ENCODE results near the gene ATP5F1A.

Gene ATP5F1A

DNA sequence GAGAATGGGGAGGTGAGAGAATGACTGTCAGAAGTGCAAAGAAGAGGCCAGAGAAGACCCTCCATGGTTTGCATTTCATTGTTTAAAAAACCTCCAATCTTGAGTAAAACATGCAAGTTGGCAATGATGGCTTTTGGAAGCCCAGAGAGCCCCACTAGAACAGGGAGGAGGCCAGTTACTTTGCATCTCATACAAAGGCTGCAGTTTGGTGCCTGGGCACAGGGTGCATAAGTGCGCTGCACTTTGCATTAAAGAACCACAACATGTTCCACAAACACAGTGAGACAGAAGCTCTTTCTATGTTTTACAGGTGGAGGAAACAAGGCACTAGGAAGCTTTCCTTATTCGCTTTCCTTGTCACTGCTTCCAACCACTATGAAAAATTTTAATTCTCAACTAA, 51.4 kb downstream of the ATP5F1A start:
- Histone ChIP-seq H3K4me3 (ENCODE audit: extremely low read depth, insufficient read depth, low read length, poor library complexity, severe bottlenecking) (no peak overlapping the region), H3K4me1 (ENCODE audit: control insufficient read depth, insufficient read depth, low read length, poor library complexity, severe bottlenecking) (peaks cover 20% of the 10 kb centered on the region), H3K27ac (ENCODE audit: low read depth, low read length, severe bottlenecking) (no peak overlapping the region), H3K9me3 (ENCODE audit: control insufficient read depth, low read length) (no peaks in the 10 kb centered on the region), H3K36me3 (ENCODE audit: control insufficient read depth, insufficient read depth, low read length) (peaks cover 14% of the 10 kb centered on the region)
- 100% methylated on average over 1 of the region's 2 CpGs for WGBS, 2 experiments (ENCODE audit: insufficient coverage in 2 of 2)

- Histone ChIP-seq H3K36me3 (ENCODE audit: control insufficient read depth, insufficient read depth, low read length) (peaks cover 14% of the 10 kb centered on the region), H3K27ac (ENCODE audit: low read depth, low read length, severe bottlenecking) (no peak overlapping the region), H3K4me3 (ENCODE audit: extremely low read depth, insufficient read depth, low read length, poor library complexity, severe bottlenecking) (no peak overlapping the region), H3K9me3 (ENCODE audit: control insufficient read depth, low read length) (no peaks in the 10 kb centered on the region), H3K4me1 (ENCODE audit: control insufficient read depth, insufficient read depth, low read length, poor library complexity, severe bottlenecking) (peaks cover 23% of the 10 kb centered on the region)
- WGBS, 2 experiments (ENCODE audit: insufficient coverage in 2 of 2): 90 to 92% methylated on average over 6 of the region's 6 CpGs
These were observed 52.0 kb downstream of the ATP5F1A start for GRCh38 chr18:46046126-46046525.

- Histone ChIP-seq H3K9me3 (ENCODE audit: control insufficient read depth, low read length) (no peaks in the 10 kb centered on the region), H3K4me1 (ENCODE audit: control insufficient read depth, insufficient read depth, low read length, poor library complexity, severe bottlenecking) (peaks cover 36% of the 10 kb centered on the region), H3K4me3 (ENCODE audit: extremely low read depth, insufficient read depth, low read length, poor library complexity, severe bottlenecking) (no peak overlapping the region), H3K36me3 (ENCODE audit: control insufficient read depth, insufficient read depth, low read length) (peaks cover 20% of the 10 kb centered on the region), H3K27ac (ENCODE audit: low read depth, low read length, severe bottlenecking) (peak overlapping the region; percentile 6)
- WGBS, 2 experiments (ENCODE audit: insufficient coverage in 2 of 2): 48 to 59% methylated on average over 2 of the region's 3 CpGs
These were observed 55.4 kb downstream of the ATP5F1A start for GRCh38 chr18:46042571-46043123.

DNA sequence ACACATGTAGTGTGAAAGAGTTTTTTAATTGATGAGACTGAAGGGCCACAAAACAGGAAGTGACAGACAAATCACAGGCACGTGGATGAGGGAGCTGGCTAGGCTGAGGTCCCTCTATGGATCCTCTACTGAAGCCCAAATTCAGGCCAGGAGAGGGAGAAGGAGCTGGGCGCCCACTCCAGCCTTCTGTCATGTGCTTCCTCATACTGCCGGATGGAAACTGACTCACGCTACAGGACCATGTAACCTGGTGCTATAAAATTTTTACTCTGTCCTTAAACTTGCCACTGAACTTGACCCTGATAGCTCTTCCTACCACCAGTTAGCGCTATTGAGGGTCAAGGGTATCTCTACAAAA, 57.4 kb downstream of the ATP5F1A start:
- H3K4me1 ChIP-seq (ENCODE audit: control insufficient read depth, insufficient read depth, low read length, poor library complexity, severe bottlenecking): peaks cover 37% of the 10 kb centered on the region
- H3K27ac ChIP-seq (ENCODE audit: low read depth, low read length, severe bottlenecking): peak overlapping the region; percentile 77
- no peaks in the 10 kb centered on the region for H3K9me3 ChIP-seq (ENCODE audit: control insufficient read depth, low read length)
- H3K36me3 ChIP-seq (ENCODE audit: control insufficient read depth, insufficient read depth, low read length): peaks cover 10% of the 10 kb centered on the region
- no peak overlapping the region for H3K4me3 ChIP-seq (ENCODE audit: extremely low read depth, insufficient read depth, low read length, poor library complexity, severe bottlenecking)
- WGBS, 2 experiments (ENCODE audit: insufficient coverage in 2 of 2): 71 to 76% methylated on average over 1 to 4 of the region's 5 CpGs

DNA sequence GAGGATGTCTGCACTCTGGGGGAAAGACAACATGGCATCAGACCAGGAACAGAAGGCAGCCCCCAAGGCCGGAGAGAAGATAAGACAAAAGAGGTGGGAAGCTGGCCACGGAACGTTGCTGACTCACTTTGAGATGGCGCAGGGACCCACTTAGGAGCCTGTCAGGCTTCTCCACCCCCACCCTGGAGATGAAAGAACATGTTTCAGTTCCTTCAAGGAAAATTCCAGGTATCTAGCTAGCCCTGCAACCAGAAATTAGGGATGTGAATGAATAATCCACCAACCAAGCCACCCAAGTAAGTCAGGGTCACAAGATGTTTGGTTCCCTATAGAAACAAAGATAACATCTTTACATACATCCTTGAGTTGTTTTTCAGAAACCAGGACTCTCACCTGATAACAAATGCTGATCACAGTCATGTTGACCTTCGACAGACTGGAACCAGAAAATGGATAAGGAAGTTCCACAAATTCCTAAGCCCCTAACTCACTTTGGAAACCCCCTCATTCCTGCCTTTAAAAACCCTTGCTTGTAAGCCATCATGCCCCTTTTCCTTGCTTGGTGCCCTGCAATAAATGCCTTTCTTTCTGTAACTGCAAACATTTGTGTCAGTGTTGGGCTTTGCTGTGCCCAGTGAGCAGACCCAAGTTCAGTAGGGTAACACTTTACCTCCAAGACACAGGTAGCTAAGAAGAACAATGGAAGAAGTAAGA, 57.9 kb downstream of the ATP5F1A start:
- Histone ChIP-seq H3K4me1 (ENCODE audit: control insufficient read depth, insufficient read depth, low read length, poor library complexity, severe bottlenecking) (peaks cover 42% of the 10 kb centered on the region), H3K27ac (ENCODE audit: low read depth, low read length, severe bottlenecking) (peak overlapping the region; percentile 77), H3K4me3 (ENCODE audit: extremely low read depth, insufficient read depth, low read length, poor library complexity, severe bottlenecking) (no peak overlapping the region), H3K36me3 (ENCODE audit: control insufficient read depth, insufficient read depth, low read length) (peaks cover 8% of the 10 kb centered on the region), H3K9me3 (ENCODE audit: control insufficient read depth, low read length) (no peaks in the 10 kb centered on the region)
- 50 to 58% methylated on average over 3 to 4 of the region's 5 CpGs for WGBS, 2 experiments (ENCODE audit: insufficient coverage in 2 of 2)

DNA sequence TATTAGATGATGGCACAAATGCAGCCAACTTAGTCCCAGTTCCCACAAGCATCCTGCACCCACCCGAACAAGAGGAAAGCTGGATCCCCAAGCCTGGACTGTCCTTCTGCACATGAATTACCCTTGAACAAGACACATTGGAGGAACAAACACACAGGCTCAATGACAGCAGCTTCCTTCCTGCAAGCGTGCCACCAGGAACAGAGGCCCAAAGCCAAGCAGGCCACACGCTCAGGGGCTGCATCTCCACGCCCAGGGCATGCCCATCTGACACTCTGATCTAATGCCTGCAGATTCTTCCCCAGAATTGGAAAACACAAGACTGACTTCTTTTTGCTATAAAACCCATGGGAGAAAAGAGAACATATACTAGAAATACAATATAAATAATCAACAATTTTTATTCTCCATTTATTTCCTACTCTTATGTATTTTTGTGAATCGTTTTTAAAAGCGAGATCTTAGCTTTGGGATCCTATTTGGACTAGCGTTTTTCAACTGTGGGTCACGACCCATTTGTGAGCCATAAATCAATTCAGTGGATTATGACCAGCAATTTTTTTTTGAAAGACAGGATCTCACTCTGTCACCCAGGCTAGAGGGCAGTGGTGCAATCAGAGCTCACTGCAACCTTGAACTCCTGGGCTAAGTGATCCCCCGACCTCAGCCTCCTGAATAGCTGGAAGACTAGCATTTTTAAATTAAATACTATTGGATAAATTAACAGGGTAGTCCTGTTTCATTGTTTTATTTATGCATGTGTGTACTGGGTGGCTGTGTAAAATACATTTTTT, 60.4 kb downstream of the ATP5F1A start:
- Histone ChIP-seq H3K27ac (ENCODE audit: low read depth, low read length, severe bottlenecking) (no peak overlapping the region), H3K4me1 (ENCODE audit: control insufficient read depth, insufficient read depth, low read length, poor library complexity, severe bottlenecking) (peaks cover 43% of the 10 kb centered on the region), H3K4me3 (ENCODE audit: extremely low read depth, insufficient read depth, low read length, poor library complexity, severe bottlenecking) (no peak overlapping the region), H3K36me3 (ENCODE audit: control insufficient read depth, insufficient read depth, low read length) (peaks cover 12% of the 10 kb centered on the region), H3K9me3 (ENCODE audit: control insufficient read depth, low read length) (no peaks in the 10 kb centered on the region)
- WGBS, 2 experiments (ENCODE audit: insufficient coverage in 2 of 2): 98 to 100% methylated on average over 5 to 8 of the region's 9 CpGs

DNA sequence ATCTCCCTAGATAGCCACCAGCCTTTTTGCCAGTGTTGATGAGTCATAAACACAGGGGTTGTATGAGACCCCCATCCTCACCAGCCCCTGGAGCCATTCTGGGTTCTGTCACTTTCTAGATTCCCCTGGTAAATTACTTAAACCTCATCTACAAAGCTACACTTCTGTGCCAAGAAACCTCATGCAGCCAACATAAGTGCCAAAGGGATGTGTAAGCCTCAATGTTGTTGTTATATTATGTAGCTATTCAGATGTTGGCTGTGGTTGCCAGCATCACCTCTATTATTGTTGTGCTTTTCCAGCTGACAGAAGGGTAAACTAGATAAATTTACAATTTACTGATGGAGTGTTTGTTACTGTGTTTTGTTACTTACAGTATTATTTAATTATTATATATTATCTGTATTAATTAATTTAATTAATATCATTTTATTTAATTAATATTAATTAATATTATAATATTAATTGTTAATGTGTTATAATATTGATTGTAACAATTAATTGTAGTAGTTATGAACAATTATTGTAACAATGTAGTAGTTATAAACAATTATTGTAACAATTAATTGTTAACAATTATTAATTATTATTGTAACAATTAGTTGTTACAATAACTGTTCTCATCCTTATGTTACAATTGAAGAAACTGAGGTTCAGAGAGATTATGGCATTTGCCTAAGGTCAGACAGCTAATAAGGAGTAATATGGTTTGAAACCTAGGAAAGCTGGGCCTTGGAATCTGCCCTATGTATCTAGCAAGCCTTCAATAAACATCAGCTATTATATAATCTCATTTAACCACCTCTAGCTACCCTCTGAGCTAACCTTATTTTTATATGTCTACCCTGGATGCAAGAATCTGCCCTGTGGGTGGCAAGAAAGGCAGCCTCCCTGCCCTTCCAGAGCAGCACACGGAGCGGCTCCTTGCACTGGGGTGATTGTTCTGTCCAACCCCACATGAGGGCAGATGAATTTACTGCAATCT, 62.1 kb downstream of the ATP5F1A start:
- Histone ChIP-seq H3K36me3 (ENCODE audit: control insufficient read depth, insufficient read depth, low read length) (peaks cover 23% of the 10 kb centered on the region), H3K4me1 (ENCODE audit: control insufficient read depth, insufficient read depth, low read length, poor library complexity, severe bottlenecking) (peaks cover 27% of the 10 kb centered on the region), H3K9me3 (ENCODE audit: control insufficient read depth, low read length) (no peaks in the 10 kb centered on the region), H3K4me3 (ENCODE audit: extremely low read depth, insufficient read depth, low read length, poor library complexity, severe bottlenecking) (no peak overlapping the region), H3K27ac (ENCODE audit: low read depth, low read length, severe bottlenecking) (no peak overlapping the region)
- WGBS, 2 experiments (ENCODE audit: insufficient coverage in 2 of 2): 86 to 100% methylated on average over 2 of the region's 2 CpGs

DNA sequence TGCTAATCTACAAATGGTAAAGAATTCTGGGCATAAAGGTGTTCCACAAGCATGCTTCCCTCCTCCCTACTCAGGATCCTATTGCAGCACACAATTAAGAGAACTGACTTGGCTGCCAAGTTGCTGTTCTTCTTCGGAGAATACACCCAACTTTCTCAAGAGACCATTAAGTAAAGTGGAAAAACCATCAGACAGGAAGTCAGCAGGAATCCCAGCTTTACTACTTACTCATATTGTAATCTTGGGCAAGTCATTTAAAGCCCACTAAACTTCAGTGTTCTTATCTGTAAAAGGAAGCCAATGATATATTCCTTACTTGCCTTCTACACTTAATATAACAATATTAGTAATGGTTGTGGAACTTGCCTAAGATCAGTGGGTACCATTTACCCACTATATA, 63.9 kb downstream of the ATP5F1A start:
- Histone ChIP-seq H3K9me3 (ENCODE audit: control insufficient read depth, low read length) (no peaks in the 10 kb centered on the region), H3K36me3 (ENCODE audit: control insufficient read depth, insufficient read depth, low read length) (peaks cover 30% of the 10 kb centered on the region), H3K4me1 (ENCODE audit: control insufficient read depth, insufficient read depth, low read length, poor library complexity, severe bottlenecking) (peaks cover 15% of the 10 kb centered on the region), H3K27ac (ENCODE audit: low read depth, low read length, severe bottlenecking) (no peak overlapping the region), H3K4me3 (ENCODE audit: extremely low read depth, insufficient read depth, low read length, poor library complexity, severe bottlenecking) (no peak overlapping the region)
- WGBS, 2 experiments (ENCODE audit: insufficient coverage in 2 of 2): 100% methylated on average over 1 of the region's 1 CpG; no CpG with 5 or more reads in 1 of the 2 experiments

GRCh38 chr18:46031741-46032140, 66.4 kb downstream of the ATP5F1A start:
- 93 to 100% methylated on average over 2 of the region's 4 CpGs for WGBS, 2 experiments (ENCODE audit: insufficient coverage in 2 of 2)
- no peak overlapping the region for H3K27ac ChIP-seq (ENCODE audit: low read depth, low read length, severe bottlenecking)
- H3K36me3 ChIP-seq (ENCODE audit: control insufficient read depth, insufficient read depth, low read length): peaks cover 38% of the 10 kb centered on the region
- H3K9me3 ChIP-seq (ENCODE audit: control insufficient read depth, low read length): no peaks in the 10 kb centered on the region
- H3K4me1 ChIP-seq (ENCODE audit: control insufficient read depth, insufficient read depth, low read length, poor library complexity, severe bottlenecking): peaks cover 15% of the 10 kb centered on the region
- H3K4me3 ChIP-seq (ENCODE audit: extremely low read depth, insufficient read depth, low read length, poor library complexity, severe bottlenecking): no peak overlapping the region
